ENCODE results near the gene CES2.

The CES2 gene

DNA sequence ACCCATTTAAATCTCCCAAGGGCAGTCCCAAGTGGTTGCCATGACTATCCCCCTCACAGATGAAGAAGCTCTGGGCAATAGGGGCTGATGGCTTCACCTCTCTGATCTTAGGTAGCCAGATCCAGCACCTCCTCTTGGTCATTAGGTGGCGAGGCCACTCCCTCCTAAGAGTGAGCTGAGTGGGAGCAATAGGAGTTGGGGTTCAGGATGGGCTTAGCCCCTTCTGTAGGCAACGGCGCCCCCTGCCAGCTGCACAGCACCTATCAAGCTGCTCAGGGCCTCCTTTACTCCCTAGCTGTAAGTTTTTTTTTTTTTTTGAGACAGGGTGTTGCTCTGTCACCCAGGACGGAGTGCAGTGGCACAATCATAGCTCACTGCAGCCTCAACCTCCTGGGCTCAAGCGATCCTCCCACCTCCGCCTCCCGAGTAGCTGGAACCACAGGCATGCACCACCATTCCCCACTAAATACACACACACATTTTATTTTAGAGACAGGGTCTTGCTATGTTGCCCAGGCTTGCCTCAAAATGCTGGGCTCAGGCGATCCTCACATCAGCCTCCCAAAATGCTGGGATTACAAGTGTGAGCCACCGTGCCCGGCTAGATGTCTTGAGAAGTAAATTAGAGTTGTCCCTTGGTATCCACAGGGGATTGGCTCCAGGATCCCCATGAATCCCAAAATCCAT lies 6.5 kb upstream of the CES2 start:
- Histone ChIP-seq H3K4me1 (ENCODE audit: insufficient read depth, low read length) (peaks cover 19% of the 10 kb centered on the region), H3K9ac (ENCODE audit: low read depth, low read length) (no peak overlapping the region), H3K27ac (ENCODE audit: low read length) (no peak overlapping the region), H3K27me3 (ENCODE audit: insufficient read depth, low read length, poor library complexity) (no peaks in the 10 kb centered on the region), H3K4me2 (ENCODE audit: insufficient read depth, low read length) (no peak overlapping the region), H3K79me2 (ENCODE audit: insufficient read depth, low read length) (peaks cover 15% of the 10 kb centered on the region), H3K36me3 (ENCODE audit: insufficient read depth, low read length) (peaks cover 11% of the 10 kb centered on the region), H4K20me1 (ENCODE audit: insufficient read depth, low read length) (peaks cover 13% of the 10 kb centered on the region), H2AFZ (ENCODE audit: low read depth, low read length) (no peak overlapping the region), H3K9me3 (ENCODE audit: insufficient read depth, low read length, severe bottlenecking) (no peaks in the 10 kb centered on the region), H3K4me3 (ENCODE audit: low read depth in 1 of 2, low read length in 2 of 2) (no peak overlapping the region)
- TF ChIP-seq EZH2 (IDR thresholded peaks at IDR 0.05; ENCODE audit: borderline replicate concordance, low read depth, low read length, severe bottlenecking): no peak
- TF ChIP-seq, protein P1, sequence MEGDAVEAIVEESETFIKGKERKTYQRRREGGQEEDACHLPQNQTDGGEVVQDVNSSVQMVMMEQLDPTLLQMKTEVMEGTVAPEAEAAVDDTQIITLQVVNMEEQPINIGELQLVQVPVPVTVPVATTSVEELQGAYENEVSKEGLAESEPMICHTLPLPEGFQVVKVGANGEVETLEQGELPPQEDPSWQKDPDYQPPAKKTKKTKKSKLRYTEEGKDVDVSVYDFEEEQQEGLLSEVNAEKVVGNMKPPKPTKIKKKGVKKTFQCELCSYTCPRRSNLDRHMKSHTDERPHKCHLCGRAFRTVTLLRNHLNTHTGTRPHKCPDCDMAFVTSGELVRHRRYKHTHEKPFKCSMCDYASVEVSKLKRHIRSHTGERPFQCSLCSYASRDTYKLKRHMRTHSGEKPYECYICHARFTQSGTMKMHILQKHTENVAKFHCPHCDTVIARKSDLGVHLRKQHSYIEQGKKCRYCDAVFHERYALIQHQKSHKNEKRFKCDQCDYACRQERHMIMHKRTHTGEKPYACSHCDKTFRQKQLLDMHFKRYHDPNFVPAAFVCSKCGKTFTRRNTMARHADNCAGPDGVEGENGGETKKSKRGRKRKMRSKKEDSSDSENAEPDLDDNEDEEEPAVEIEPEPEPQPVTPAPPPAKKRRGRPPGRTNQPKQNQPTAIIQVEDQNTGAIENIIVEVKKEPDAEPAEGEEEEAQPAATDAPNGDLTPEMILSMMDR (IDR thresholded peaks at IDR 0.05; ENCODE audit: borderline replicate concordance, extremely low read depth, low read length, poor library complexity, severe bottlenecking): peak; percentile 59
- peak; percentile 49 for DNase-seq
- peak; percentile 74 for ATAC-seq (ENCODE audit: insufficient read depth, low read depth)

DNA sequence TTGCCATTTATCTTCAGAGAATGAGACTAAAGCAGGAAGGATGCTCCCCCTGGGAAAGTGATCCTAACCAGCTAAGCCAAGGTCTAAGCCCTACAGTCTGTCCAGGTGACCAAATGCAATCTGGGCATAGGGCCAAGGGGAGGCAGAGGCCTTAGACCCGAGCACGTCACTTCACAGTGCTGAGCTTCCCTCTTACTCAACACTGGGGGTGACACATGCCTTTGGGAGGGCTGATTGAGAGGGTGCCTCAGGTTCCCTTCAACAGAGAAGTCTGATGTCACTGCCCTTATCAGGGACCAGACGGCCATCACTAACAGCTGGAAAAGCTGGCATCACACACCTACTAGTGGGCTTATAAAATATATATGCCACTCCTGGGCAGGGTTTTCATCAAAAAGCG lies 5.1 kb upstream of the CES2 start:
- Histone ChIP-seq H3K36me3 (ENCODE audit: insufficient read depth, low read length) (peaks cover 11% of the 10 kb centered on the region), H3K9me3 (ENCODE audit: insufficient read depth, low read length, severe bottlenecking) (no peaks in the 10 kb centered on the region), H3K4me2 (ENCODE audit: insufficient read depth, low read length) (no peak overlapping the region), H3K79me2 (ENCODE audit: insufficient read depth, low read length) (peaks cover 28% of the 10 kb centered on the region), H3K4me1 (ENCODE audit: insufficient read depth, low read length) (peaks cover 23% of the 10 kb centered on the region), H2AFZ (ENCODE audit: low read depth, low read length) (no peak overlapping the region), H3K27ac (ENCODE audit: low read length) (no peak overlapping the region), H3K4me3 (ENCODE audit: low read depth in 1 of 2, low read length in 2 of 2) (no peak overlapping the region), H3K27me3 (ENCODE audit: insufficient read depth, low read length, poor library complexity) (no peaks in the 10 kb centered on the region), H3K9ac (ENCODE audit: low read depth, low read length) (no peak overlapping the region), H4K20me1 (ENCODE audit: insufficient read depth, low read length) (peaks cover 13% of the 10 kb centered on the region)
- TF ChIP-seq EZH2 (IDR thresholded peaks at IDR 0.05; ENCODE audit: borderline replicate concordance, low read depth, low read length, severe bottlenecking): no peak
- TF ChIP-seq, protein P1 (IDR thresholded peaks at IDR 0.05; ENCODE audit: borderline replicate concordance, extremely low read depth, low read length, poor library complexity, severe bottlenecking): no peak
- ATAC-seq (ENCODE audit: insufficient read depth, low read depth) (no peak), DNase-seq (no peak)

DNA sequence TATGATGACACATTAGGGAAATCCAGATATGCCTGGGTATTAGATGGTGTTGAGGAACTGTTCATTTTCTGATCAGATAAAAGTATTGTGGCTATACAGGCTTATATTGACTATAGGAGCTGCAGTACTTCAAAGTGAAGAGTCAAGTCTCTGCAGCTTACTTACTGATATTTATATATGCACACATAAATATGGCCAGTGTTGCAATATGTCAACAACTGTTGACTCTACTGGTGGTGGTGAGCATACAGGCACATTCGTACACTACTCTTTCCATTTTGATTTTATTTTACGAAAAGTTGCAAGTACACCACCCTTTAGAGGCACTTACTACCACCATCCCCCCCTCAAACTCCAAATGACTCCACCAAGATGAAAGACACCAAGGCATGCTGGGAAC lies 3.7 kb upstream of the CES2 start:
- TF ChIP-seq, protein P1 (IDR thresholded peaks at IDR 0.05; ENCODE audit: borderline replicate concordance, extremely low read depth, low read length, poor library complexity, severe bottlenecking): no peak
- no peak for TF ChIP-seq EZH2 (IDR thresholded peaks at IDR 0.05; ENCODE audit: borderline replicate concordance, low read depth, low read length, severe bottlenecking)
- peaks cover 37% of the 10 kb centered on the region for H3K4me1 ChIP-seq (ENCODE audit: insufficient read depth, low read length)

More for the DNA sequence above, 3.7 kb upstream of the CES2 start:
- Histone ChIP-seq H3K9me3 (ENCODE audit: insufficient read depth, low read length, severe bottlenecking) (no peaks in the 10 kb centered on the region), H3K27ac (ENCODE audit: low read length) (no peak overlapping the region), H3K36me3 (ENCODE audit: insufficient read depth, low read length) (peaks cover 11% of the 10 kb centered on the region), H3K9ac (ENCODE audit: low read depth, low read length) (no peak overlapping the region), H2AFZ (ENCODE audit: low read depth, low read length) (no peak overlapping the region), H3K4me2 (ENCODE audit: insufficient read depth, low read length) (no peak overlapping the region), H3K4me3 (ENCODE audit: low read depth in 1 of 2, low read length in 2 of 2) (no peak overlapping the region), H3K27me3 (ENCODE audit: insufficient read depth, low read length, poor library complexity) (no peaks in the 10 kb centered on the region), H3K79me2 (ENCODE audit: insufficient read depth, low read length) (peaks cover 43% of the 10 kb centered on the region), H4K20me1 (ENCODE audit: insufficient read depth, low read length) (peaks cover 13% of the 10 kb centered on the region)
- DNase-seq (no peak), ATAC-seq (ENCODE audit: insufficient read depth, low read depth) (no peak)
